Measurements from ENCODE around the gene HSF2BP.
"Not testable (repeated sequence)": the region's sequence is repeated elsewhere in the genome, so short reads cannot be mapped to it uniquely, and the experiment has no call there.

Gene HSF2BP

DNA sequence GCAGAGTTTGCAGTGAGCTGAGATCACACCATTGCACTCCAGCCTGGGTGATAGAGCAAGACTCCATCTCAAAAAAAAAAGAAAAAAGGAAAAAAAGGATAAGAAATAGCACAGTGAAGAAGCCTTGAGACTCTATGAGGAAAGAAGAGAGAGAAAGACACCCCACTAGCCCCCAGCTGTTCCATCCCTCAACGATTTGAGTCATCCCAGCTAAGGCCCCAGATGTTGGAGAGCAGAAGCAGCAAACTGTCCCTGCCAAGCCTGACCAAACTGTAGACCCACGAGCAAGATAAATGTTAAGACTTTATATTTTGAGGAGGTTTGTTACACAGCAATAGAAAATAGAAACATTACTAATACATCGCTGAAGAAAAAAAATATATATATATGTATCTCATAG is 42.4 kb downstream of the HSF2BP start:
- DNase-seq: not testable (repeated sequence)

DNA sequence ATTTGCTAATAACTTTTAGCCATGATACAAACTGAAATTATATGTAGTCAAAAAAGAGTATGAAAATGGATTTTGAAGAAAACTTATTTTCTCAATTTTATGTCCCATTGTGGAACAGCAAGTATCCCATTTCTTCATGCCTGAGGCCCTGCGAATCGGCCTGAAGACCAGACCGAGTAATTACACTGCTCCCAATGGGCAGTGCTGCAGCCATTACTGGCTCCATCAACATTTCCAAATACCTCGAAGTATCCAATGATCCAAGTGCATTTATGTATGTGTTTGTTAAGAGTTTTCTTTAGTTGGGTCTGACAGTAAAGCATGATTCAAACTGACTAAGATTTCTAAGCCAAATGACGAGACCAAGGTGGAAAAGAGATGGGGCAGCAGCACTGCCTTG is 44.4 kb downstream of the HSF2BP start:
- DNase-seq: no peak

DNA sequence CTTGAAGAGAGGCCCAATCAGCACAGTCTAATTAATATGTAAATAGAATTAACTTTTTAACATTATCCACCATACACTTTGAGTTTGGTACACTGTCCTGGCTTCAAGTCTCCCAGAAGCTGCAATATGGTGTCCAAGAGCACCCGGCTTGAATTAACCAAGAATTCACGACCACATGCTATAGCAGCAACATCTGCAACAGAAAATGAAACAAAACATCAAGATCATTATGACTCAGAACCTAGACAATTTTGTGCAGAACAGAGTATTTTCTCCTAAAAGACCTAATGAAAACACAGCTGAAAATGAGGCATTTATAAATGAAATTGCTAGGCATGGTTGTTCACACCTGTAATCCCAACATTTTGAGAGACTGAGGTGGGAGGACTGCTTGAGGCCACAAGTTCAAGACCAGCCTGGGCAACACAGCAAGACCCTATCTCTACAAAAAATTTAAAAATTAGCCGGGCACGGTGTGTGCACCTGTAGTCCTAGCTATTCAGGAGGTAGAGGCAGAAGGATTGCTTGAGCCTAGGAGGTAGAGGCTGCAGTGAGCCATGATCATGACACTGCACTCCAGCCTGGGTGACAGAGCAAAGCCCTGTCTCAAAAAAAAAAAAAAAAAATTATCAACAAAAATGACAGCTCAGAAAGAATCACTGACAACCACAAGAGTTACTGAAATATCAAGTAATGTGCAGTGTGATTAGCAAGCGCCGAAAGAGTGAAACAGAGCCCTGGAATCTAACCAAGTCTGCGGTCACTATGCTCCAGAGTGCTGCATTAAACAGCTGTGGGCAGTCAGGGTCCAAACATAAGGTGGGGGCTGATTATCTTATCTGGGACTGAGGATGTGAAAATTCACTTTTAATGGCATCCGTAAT is 45.3 kb downstream of the HSF2BP start:
- DNase-seq: no peak

DNA sequence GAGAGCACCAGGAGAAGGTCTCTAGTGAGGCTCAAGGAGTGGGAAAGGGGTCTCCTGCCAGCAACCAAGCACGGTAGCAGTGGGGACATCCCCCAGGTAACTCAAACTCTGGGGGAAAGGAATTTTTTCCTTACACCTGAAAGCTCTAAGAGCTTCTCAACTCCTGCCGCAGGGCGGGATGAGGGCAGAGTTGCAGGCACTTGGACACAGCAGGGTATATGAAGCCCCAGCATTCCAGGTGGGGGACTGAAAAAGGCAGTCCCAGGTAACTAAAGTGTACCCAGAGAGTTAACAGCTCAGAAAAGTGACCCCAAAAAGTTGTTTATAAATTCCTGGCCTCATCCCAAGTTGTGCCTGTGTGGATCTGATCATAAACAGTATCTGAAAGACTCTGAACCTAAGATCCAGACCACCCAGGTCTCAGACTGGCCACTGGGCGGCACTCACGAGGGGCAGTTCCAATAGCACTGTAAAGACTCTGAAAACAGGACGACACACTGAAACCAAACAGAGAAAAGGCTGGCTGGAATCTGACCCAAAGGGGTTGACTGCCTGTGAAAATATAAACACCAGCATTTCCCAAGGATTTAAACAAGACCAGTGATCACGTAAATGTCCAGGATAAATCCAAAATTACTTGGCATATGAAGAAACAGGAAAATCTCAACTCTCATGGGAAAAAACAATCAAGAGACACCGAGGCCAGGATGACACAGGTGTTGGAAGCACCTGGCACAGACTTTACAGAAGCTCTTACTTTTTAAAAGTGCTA is 47.5 kb downstream of the HSF2BP start:
- DNase-seq: no peak

DNA sequence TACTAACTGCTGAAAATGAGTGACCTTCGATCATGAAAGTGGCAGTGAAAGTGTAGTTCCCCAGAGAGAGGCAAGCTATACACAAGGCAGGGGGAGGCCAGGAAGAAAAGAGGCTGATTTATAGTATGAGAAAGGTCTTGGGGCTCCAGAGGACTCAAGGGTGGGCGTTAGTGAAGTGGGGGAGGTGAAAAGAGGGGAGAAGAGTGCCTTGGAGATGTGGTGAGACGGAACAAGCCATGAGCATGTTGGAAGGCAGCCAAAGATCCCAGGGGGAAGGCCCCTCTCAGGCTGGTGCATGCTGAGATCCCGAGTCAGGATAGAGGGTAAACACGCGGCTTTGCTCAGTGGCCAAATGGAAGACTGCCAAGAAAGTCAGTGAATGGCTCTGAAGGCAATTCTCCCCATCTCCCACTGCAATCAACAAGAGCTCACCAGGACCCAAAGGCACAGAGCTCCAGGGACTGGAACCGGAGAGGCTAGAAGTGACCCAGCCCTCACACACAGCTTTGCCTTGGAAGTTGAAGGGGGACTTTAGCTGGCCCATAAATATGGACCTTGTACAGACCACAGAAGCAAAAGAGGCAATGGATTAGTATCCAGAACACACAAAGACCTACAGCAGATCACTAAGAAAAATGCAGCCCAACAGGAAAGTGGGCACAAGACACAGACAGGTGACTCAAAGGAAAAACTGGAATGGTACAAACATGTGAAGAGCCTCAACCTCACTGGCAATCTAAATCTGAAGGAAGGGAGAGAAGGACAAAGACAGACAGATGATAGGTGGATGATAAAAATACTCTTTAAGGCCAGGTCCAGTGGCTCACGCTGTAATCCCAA is 49.6 kb downstream of the HSF2BP start:
- peak; percentile 90 for DNase-seq

DNA sequence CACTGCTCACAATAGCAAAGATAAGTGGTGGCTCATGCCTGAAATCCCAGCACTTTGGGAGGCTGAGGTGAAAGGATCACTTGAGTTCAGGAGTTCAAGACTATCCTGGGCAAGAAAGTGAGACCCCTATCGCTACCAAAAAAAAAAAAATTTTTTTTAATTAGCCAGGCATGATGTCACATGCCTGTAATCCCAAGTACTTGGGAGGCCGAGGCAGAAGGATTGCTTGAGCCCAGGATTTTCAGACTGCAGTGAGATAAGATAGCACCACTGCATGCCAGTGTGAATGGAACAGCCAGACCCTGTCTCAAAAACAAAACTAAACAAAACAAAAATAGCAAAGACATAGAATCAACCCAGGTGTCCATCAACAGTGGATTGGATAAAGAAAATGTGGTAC is 50.6 kb downstream of the HSF2BP start:
- no peak for DNase-seq

DNA sequence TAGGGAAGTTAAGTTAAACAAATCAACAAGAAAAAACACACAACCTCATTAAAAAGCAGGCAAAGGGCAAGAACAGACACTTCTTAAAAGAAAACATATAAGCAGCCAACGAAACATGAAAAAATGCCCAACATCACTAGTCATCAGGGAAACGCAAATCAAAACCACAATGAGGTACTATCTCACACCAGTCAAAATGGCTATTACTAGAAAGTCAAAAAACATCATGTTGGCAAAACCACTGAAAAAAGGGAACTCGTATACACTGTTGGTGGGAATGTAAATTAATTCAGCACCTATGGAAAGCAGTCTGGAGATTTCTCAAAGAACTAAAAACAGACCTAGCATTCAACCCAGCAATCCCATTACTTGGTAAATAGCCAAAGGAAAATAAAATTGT is 51.1 kb downstream of the HSF2BP start:
- no peak for DNase-seq

DNA sequence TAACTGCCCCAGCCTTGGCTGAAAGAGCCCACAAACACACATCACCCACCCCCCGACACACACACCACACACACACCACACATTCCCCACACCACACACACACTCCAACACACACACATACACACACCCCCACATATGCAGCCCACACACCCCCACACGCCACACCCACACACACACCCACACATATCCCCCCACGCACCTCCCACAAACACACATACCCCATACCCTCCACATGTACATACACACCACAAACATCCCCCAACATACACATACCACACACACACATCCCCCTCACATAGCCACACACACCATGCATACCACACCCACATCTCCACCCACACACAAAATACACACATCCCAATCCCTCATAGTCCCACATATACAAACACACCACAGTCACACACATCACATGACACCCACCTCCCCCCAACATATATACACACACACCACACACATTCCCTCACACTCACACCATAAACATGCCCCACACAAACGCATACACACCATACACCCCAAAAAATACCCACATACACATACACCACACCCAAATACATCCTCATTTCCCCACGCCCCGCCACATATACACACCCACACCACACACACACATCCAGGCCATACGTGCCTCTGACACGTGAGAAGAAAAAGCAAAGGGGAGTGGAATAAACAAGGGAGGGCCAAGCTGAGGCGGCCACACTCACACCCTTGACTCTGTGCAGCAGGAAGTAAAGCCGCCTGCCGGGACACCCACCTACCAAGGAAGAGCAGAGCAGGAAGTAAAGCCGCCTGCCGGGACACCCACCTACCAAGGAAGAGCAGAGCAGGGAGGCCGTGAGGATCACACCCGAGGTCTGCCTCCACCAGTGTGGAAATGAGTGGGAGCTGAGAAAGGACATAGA is 53.7 kb downstream of the HSF2BP start:
- no peak for DNase-seq

DNA sequence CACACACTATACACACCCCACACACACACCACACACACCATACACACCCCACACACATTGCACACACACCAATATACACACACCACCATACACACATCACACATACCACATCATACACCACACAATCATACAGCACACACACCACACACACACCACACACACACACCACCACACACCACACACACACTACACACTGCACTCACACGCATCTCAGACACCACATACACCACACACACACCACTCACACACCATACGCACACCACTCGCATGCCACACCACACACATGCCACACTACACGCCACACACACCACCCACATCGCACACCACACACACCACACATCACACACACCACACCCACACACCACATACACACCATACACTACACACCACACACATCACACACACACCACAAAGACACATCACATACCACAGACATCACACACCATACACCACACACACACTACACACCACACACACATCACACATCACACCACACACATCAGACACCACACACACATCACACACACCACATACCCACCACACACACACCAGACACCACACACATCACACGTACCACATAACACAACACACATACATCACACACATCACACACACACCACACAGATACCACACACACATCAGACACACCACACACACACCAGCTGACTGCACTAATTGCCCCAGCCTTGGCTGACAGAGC is 54.6 kb downstream of the HSF2BP start:
- no peak for DNase-seq

DNA sequence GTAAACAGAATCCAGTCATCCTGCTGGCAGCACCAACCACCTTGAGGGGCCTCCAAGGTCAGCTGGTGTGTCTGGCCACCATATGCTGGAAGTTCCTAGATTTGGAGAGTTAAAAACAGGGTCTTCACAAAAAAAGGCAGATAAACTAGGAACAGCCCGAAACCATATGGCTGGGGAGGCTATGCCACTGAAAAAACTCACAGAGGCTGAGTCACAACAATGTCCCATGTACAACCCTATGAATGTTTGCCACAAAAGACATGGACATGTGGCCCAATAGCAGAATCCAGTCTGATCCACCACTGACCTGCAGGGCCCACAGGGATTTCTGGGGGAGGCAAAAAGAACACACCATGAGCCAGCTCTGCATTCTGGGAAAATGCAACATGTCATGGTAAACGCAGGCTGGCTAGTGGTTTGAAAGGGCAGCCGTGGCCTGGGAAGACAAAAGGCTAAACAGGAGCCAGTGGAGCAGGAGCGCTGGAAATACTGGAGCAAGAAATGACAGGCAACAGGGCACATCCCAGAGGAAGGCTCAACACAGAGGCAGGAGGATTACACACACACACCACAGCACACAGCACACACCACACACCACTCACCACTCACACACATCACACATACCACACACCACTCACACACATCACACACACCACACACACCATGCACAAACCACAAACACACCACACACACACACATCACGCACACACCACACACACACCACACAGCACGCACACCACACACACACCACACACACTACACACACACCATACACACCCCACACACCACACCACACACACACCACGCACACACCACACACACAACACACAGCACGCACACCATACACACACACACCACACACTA is 55.4 kb downstream of the HSF2BP start:
- DNase-seq: no peak

DNA sequence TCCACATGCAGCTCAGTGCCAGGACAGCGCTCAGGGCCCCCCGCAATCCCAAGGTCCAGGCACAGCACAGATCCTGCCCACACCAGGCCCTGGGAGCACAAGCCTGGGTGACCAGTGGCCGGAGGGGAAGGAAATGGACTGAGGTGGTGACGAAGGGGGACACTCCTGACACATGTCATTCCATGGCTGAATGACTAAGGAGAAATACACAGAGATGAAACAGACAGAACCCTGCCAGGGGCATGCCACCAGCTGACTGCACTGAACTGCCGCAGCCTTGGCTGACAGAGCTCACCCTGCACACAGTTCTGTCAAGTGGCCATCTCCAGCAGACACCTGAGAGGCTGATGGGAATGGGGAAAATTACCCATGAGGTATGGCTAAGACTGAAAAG is 56.1 kb downstream of the HSF2BP start:
- no peak for DNase-seq

DNA sequence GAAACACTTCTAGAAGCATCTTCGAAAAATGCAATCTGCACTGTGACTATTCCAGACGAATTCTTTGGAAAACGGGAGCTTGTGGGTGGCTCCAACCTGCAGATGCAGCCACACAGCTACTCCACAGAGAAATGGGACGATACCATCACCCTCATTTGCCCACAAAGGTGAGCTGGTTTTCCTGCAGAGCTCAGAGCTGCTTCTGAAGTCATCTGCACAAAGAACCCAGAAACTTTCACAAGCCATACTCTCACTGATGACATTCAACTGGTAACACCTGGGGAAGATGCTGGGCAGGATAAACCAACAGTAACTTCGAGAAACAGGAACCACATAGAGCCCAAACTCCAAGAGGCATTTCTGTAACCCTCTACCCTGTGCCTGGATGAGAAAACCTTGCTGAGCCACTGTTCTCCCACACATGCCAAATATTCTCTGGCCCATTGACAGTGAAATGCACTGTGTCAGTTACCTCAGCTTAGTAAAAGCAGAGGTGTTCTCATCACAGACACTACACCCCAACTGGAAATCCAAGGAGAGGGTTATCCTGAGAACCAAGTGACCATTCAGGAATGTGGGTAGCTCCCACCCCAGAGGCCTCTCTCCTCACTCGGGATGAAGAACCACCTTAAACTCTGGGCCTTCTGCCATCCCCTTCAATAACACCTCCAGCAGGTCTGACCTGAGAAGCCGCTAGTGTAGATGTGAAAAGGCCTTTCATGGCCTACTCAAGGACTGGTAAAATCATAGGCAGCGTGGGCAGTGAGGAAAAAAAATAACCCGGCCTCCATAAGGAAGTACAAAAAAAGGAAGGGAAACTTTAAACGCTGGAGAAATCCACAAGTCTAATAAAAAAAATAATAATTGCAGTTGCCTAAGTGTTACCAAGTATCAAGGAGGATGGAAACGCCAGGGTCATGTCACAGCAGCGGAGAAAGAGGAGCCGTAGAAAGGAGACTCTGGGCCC is 56.7 kb downstream of the HSF2BP start:
- no peak for DNase-seq

DNA sequence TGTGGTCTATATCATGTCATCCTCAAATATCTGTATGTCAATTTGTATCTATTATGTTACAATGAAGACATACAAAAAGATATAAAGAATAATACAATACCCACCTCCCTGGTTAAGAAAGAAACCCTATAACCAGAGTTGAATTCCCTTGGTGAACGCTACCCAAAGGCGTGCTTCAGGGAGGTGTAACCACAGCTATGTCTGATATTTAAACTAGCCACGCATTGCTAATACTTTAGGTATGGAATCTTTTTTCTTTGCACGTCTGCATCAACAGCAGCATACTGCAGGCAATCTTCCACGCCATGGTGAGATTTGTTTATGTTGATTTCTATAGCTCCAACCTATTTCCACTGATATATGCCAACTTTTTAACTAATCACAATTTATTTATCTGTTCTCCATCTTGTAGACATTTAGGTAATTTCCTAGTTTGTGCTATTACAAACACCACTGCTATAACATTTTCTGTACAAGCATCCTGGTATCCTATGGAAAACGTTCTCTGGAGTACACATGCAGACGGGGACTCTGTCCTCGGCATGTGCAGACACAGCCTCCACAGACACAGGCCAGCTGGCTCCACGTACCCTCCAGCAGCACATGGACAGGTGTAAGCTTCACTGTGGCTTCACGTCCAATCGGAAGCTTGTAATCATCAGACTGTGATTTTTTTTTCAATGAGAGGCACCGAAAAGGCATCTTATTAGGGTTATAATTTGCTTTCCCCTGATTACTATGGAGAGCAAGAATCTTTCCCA is 58.5 kb downstream of the HSF2BP start:
- DNase-seq: peak; percentile 26

DNA sequence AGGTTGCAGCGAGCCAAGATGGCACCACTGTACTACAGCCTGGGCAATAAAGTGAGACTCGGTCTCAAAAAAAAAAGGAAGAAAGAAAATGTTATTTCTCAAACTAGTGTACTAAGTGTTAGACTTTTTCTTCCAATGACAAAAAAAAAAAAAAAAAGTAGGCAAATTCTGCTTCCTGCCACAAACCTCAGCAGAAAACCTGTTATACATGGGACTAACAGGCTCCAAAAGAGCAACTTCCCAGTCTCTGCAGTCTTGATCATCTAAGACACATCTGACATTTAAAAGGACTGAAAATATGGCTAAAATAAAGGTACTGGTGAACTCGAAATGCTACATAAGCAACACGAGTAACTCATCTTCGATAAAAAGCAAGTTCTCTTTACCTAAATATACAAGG is 59.6 kb downstream of the HSF2BP start:
- no peak for DNase-seq

DNA sequence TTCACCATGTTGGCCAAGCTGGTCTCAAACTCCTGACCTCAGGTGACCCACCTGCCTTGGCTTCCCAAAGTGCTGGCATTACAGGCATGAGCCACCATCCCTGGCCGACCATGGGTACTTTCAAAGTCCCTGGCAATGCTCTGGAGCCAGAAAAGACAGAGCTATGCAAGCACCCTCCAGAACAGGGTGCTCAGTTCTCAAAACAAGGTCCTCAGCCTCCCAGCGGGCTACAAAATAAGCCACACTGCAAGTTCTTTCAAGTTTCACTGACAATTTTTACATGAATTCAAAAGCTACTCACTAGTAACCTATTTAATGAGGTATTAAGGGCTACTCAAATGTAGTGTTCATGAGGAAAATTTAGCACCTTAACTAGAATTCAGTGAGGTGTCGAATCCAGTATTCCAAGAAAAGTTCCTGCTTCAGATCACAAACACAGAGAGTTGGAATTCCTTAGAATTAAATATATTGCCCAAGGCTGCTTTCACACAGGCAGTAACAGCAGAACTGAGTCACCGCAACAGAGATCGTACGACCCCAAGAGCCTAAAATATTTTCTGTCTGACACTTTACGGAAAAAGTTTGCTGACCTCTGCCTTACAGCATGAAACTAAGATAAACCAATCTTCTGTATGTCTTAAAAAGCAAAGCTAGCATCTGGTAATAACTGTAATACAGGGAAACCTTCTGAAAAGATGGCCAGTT is 60.7 kb downstream of the HSF2BP start:
- DNase-seq: no peak

DNA sequence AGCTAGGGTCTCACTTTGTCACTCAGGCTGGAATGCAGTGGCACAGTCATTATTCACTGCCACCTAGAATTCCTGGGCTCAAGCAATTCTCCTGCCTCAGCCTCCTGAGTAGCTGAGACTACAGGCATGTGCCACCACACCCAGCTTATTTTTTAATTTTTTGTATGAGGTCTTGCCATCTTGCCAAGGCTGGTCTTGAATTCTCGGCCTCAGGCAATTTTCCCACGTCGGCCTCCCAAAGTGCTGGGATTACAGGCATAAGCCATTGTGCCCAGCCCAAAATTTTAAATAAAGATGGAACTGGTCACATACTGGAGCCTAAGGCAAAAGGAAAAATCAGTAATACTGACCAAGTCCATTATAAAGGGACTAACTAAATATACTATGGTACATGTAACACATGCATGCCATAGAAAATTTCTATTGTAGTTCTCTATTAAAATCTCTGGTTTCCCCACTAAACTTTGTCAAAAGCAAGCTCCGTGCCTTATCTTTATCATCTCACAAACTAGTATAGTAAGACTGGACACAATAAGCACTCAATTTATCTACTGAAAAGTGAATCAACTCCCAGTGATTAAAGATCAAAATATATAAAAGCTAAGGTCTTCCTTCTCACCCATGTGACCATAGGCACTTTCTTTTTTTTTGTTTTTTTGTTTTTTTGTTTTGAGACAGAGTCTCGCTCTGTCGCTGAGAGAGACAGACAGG is 61.6 kb downstream of the HSF2BP start:
- no peak for DNase-seq

DNA sequence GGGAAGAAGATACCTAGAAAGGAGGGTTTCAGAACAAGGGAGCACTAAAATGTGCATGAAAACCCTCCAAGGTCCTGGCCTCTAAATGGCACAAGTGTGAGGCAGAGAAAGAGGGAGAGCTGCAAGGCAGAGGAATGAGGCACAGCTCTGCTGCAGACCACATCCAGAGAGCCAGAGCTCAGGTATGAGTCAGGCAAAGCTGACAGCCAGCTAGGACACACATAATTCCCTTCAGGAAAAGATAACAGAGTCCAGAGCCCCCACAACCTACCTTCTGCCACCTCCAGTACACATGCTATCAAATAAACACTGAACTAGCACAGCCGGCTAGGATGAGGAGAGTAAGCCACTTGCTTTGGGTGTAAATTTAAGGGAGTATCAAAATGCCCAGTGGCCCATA is 62.2 kb downstream of the HSF2BP start:
- DNase-seq: no peak

Measured in NCI-H1694 (cell line).